PC-9 (cell line): ENCODE data around the gene COL24A1. TPM values are rescaled to one million over a fixed set of nuclear protein-coding genes. Genes with fewer than 3 reads are reported as not detected.

Experiments used
- BruUV-seq: library from RNA; stranded (reverse); fragments of 400-500 nt; replicated peaks from 2 replicates; lab custom pipeline; 2021; lab: Mats Ljungman, UMichigan
- CTCF ChIA-PET: fragments of 300-600 bp; sonication (Branson Sonifier 250); formaldehyde crosslinking; loops from one replicate; lab custom pipeline; 2022; ENCODE audit warnings: antibody characterized with exemption; lab: Charles Lee
- POLR2A ChIA-PET: fragments of 300-600 bp; sonication (Branson Sonifier 250); formaldehyde crosslinking; loops from one replicate; lab custom pipeline; 2022; ENCODE audit warnings: antibody characterized with exemption; ENCODE audit not compliant: unreplicated experiment; lab: Charles Lee
- DNase-seq, 2 experiments: peaks; one replicate each; pipeline versions ENCODE4 v3.0.0 to v3.0.0-alpha.2; 2015 to 2022; ENCODE audit warnings: mixed read lengths in 1 of 2
- H2AFZ ChIP-seq: fragments of 200-600 bp; sonication (generic); 2 replicates; pipeline ENCODE4 v1.8.1; 2017; ENCODE audit warnings: antibody characterized with exemption
- H3F3A ChIP-seq: fragments of 200-600 bp; sonication (generic); 2 replicates; pipeline ENCODE4 v1.8.1; 2017; ENCODE audit warnings: antibody characterized with exemption, mild to moderate bottlenecking, low read depth; ENCODE audit not compliant: insufficient read depth
- H3K27ac ChIP-seq: fragments of 200-600 bp; sonication (generic); 2 replicates; pipeline ENCODE4 v1.6.1; 2016; ENCODE audit warnings: mixed run types
- H3K27me3 ChIP-seq: fragments of 200-600 bp; sonication (generic); 2 replicates; pipeline ENCODE4 v1.6.1; 2016; ENCODE audit warnings: low read depth, mixed run types; ENCODE audit not compliant: insufficient read depth
- H3K36me3 ChIP-seq: fragments of 200-600 bp; sonication (generic); 2 replicates; pipeline ENCODE4 v1.6.1; 2016; ENCODE audit warnings: low read depth, mixed run types
- H3K4me1 ChIP-seq: fragments of 200-600 bp; sonication (generic); replicated peaks from 2 replicates; pipeline ENCODE4 v1.6.1; 2016; ENCODE audit warnings: mixed run types; ENCODE audit not compliant: insufficient read depth
- H3K4me2 ChIP-seq: fragments of 200-600 bp; sonication (generic); 2 replicates; pipeline ENCODE4 v1.6.1; 2017; ENCODE audit warnings: mixed run types
- H3K4me3 ChIP-seq: fragments of 200-600 bp; sonication (generic); 2 replicates; pipeline ENCODE4 v1.6.1; 2016; ENCODE audit warnings: mixed run types
- H3K79me2 ChIP-seq: fragments of 200-600 bp; sonication (generic); 2 replicates; pipeline ENCODE4 v1.6.1; 2017; ENCODE audit warnings: low read depth, mixed run types
- H3K9me2 ChIP-seq: fragments of 200-600 bp; sonication (generic); 2 replicates; pipeline ENCODE4 v1.8.1; 2017; ENCODE audit warnings: mild to moderate bottlenecking; ENCODE audit not compliant: insufficient read depth
- H3K9me3 ChIP-seq: fragments of 200-600 bp; sonication (generic); 2 replicates; pipeline ENCODE4 v1.8.1; 2016; ENCODE audit warnings: low read depth; ENCODE audit not compliant: insufficient read depth
- H4K20me1 ChIP-seq: fragments of 200-600 bp; sonication (generic); 2 replicates; pipeline ENCODE4 v1.8.1; 2017; ENCODE audit not compliant: insufficient read depth
- EZH2 ChIP-seq: fragments of 200-600 bp; sonication (generic); IDR thresholded peaks from 2 replicates; pipeline ENCODE4 v1.8.0; 2017; ENCODE audit warnings: antibody characterized with exemption, low read depth
- intact Hi-C: fragments of 100-400 bp; cut with micrococcal nuclease; formaldehyde crosslinking; loops from one replicate; pipeline ENCODE4 v1.10.0; 2022; ENCODE audit not compliant: unreplicated experiment
- total RNA-seq: library from RNA; stranded (reverse); gene quantifications from 2 replicates; pipeline ENCODE4 v1.2.3, GENCODE V29; 2021
- TF ChIP-seq, protein P1 (sequence below): fragments of 200-600 bp; sonication (generic); conservative IDR thresholded peaks from 2 replicates; pipeline ENCODE4 v1.6.1; 2017; ENCODE audit warnings: mixed run types, antibody characterized with exemption, mild to moderate bottlenecking, moderate library complexity

COL24A1 gene
- total RNA-seq, 1 experiment from 2014 or later = 0.15 TPM

DNA sequence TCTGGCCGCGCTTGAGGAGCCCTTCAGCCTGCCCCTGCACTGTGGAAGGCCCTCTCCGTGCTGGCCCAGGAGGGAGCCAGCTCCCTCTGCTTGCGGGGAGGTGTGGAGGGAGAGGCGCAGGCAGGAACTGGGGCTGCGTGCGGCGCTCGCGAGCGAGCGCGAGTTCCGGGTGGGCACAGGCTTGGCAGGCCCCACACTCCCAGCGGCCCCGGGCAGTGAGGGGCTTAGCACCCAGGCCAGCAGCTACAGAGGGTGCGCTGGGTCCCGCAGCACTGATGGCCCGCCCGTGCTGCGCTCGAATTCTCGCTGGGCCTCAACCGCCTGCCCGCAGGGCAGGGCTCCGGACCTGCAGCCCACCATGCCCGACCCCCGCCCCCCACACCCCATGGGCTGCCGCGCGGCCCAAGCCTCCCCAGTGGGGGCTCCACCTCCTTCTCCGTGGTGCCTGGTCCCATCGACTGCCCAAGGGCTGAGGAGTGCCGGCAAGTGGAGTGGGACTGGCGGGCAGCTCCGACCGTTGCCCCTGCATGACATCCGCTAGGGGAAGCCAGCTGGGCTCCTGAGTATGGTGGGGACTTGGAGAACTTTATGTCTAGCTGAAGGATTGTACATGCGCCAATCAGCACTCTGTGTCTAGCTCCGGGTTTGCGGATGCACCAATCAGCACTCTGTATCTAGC lies 46.0 kb downstream of the COL24A1 start:
- Histone ChIP-seq H3F3A (peaks cover 3% of the 10 kb centered on the region; the same call in 1 of the 2 replicates), H3K36me3 (no peaks in the 10 kb centered on the region), H3K9me3 (peaks cover 7% of the 10 kb centered on the region; the same call in 1 of the 2 replicates), H3K27ac (no peak overlapping the region), H4K20me1 (no peaks in the 10 kb centered on the region), H3K4me2 (no peak overlapping the region), H2AFZ (no peak overlapping the region), H3K9me2 (0 out of 2 replicates have a peak, but pooled peaks cover 3% of the 10 kb centered on the region), H3K27me3 (no peaks in the 10 kb centered on the region), H3K4me3 (no peak overlapping the region), H3K79me2 (no peaks in the 10 kb centered on the region), H3K4me1 (no peaks in the 10 kb centered on the region)
- intact Hi-C loops = no loop called here
- TF ChIP-seq, protein P1, sequence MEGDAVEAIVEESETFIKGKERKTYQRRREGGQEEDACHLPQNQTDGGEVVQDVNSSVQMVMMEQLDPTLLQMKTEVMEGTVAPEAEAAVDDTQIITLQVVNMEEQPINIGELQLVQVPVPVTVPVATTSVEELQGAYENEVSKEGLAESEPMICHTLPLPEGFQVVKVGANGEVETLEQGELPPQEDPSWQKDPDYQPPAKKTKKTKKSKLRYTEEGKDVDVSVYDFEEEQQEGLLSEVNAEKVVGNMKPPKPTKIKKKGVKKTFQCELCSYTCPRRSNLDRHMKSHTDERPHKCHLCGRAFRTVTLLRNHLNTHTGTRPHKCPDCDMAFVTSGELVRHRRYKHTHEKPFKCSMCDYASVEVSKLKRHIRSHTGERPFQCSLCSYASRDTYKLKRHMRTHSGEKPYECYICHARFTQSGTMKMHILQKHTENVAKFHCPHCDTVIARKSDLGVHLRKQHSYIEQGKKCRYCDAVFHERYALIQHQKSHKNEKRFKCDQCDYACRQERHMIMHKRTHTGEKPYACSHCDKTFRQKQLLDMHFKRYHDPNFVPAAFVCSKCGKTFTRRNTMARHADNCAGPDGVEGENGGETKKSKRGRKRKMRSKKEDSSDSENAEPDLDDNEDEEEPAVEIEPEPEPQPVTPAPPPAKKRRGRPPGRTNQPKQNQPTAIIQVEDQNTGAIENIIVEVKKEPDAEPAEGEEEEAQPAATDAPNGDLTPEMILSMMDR = no peak
- TF ChIP-seq EZH2 = no peak
- ChIA-PET POLR2A (no interaction called here), CTCF (no interaction called here)
- BruUV-seq = no TSS peak
- no peak for DNase-seq

- CTCF ChIA-PET = no interaction called here
- H3K4me1 ChIP-seq = peaks cover 8% of the 10 kb centered on the region; the same call in 1 of the 2 replicates
- no TSS peak for BruUV-seq
- no peaks in the 10 kb centered on the region for H3K36me3 ChIP-seq
- intact Hi-C loops = no loop called here
- no peaks in the 10 kb centered on the region for H4K20me1 ChIP-seq
- POLR2A ChIA-PET = no interaction called here
- H3K9me3 ChIP-seq = peaks cover 7% of the 10 kb centered on the region; the same call in 1 of the 2 replicates
- TF ChIP-seq EZH2 = no peak
- TF ChIP-seq, protein P1 = no peak
- 0 out of 2 replicates have a peak overlapping the region, but pooled peaks have one; percentile 6 for H3K4me2 ChIP-seq
- no peaks in the 10 kb centered on the region for H3K27me3 ChIP-seq
- H3K4me3 ChIP-seq = no peak overlapping the region
- peaks cover 3% of the 10 kb centered on the region; the same call in 1 of the 2 replicates for H3F3A ChIP-seq
- H3K27ac ChIP-seq = no peak overlapping the region
- no peaks in the 10 kb centered on the region for H3K9me2 ChIP-seq
- H3K79me2 ChIP-seq = no peaks in the 10 kb centered on the region
- no peak for DNase-seq
- H2AFZ ChIP-seq = 0 out of 2 replicates have a peak overlapping the region, but pooled peaks have one; percentile 35
Measured at GRCh38 chr1:86105533-86105866, 51.1 kb downstream of the COL24A1 start.

DNA sequence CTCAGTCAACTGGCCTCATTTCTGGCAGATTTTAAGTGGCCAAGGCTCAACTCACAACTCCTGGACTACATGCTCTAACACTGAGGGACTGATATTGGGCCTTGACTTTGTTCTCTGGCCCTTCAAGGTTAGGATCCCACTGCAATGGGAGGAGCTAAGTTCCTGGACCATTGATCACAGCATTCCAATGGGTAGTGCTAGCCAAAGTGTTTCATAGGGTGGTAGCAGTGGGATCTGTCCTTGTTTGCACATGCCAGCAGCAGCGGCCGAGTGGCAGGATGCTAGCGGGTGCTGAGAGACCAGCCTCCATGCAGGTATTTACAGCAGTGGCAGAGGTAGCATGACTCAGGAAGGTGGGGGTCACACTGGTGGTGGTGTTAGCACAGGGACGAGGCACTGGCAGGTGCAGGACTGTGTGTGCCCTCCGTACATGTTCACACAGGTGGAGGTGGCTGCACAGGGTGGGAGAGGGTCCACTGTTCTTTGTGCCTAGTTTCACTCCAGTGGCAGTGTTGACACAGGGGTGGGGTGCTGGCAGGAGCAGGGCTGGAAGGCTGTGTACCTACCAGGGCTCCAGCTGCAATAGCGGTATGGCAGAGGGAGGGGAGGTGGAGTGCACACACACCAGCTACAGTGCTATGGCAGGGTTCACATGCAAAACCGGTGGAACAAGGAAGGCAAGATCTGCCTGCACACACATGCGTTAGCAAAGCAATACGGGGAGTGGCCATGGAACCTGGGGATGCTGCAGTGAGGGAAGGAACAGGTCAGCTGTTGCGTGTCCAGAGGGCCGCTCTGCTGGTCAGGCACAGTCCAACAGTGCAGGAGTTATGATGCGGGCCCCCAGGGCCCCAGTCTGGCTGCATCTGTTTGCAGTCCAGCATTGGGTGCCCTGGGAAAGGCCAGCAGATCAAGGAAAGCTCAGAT lies 51.7 kb downstream of the COL24A1 start:
- no peak for TF ChIP-seq EZH2
- TF ChIP-seq, protein P1 = no peak
- Histone ChIP-seq H3K4me1 (peaks cover 8% of the 10 kb centered on the region; the same call in 1 of the 2 replicates), H4K20me1 (no peaks in the 10 kb centered on the region), H3K4me3 (no peak overlapping the region), H3K36me3 (no peaks in the 10 kb centered on the region), H3K9me3 (peaks cover 7% of the 10 kb centered on the region; the same call in 1 of the 2 replicates), H2AFZ (peak overlapping the region; percentile 35; the same call in 1 of the 2 replicates), H3K27me3 (no peaks in the 10 kb centered on the region), H3K27ac (no peak overlapping the region), H3K4me2 (0 out of 2 replicates have a peak overlapping the region, but pooled peaks have one; percentile 6), H3K9me2 (no peaks in the 10 kb centered on the region), H3K79me2 (no peaks in the 10 kb centered on the region), H3F3A (peaks cover 3% of the 10 kb centered on the region; the same call in 1 of the 2 replicates)
- POLR2A ChIA-PET = no interaction called here
- BruUV-seq = no TSS peak
- intact Hi-C loops = no loop called here
- CTCF ChIA-PET = no interaction called here
- peak; percentile 53 to 69 for DNase-seq
